MM.1S (cell line): Measurements from ENCODE around the gene SHANK1.

Experiments used
- DNase-seq: peaks from one replicate; pipeline ENCODE4 v3.0.0-alpha.2; 2015
- H2AFZ ChIP-seq: fragments of 300-600 bp; sonication (generic); 2 replicates; pipeline ENCODE4 v1.6.0; 2016; ENCODE audit warnings: antibody characterized with exemption, low read length
- H3F3A ChIP-seq: fragments of 300-600 bp; sonication (generic); 2 replicates; pipeline ENCODE4 v1.6.1; 2016; ENCODE audit warnings: mild to moderate bottlenecking, antibody characterized with exemption, low read length, moderate library complexity, mixed read lengths; ENCODE audit not compliant: insufficient read depth
- H3K27ac ChIP-seq: fragments of 300-600 bp; sonication (generic); 2 replicates; pipeline ENCODE4 v1.5.1; 2016; ENCODE audit warnings: mild to moderate bottlenecking, low read length
- H3K27me3 ChIP-seq: fragments of 300-600 bp; sonication (generic); replicated peaks from 2 replicates; pipeline ENCODE4 v1.6.0; 2016; ENCODE audit warnings: low read length; ENCODE audit not compliant: insufficient read depth
- H3K36me3 ChIP-seq: fragments of 300-600 bp; sonication (generic); replicated peaks from 2 replicates; pipeline ENCODE4 v1.6.1; 2016; ENCODE audit warnings: mild to moderate bottlenecking, low read length, mixed read lengths; ENCODE audit not compliant: insufficient read depth
- H3K4me1 ChIP-seq: fragments of 300-600 bp; sonication (generic); 2 replicates; pipeline ENCODE4 v1.6.1; 2016; ENCODE audit warnings: low read length, mixed read lengths
- H3K4me2 ChIP-seq: fragments of 300-600 bp; sonication (generic); 2 replicates; pipeline ENCODE4 v1.6.0; 2016; ENCODE audit warnings: low read depth, low read length
- H3K4me3 ChIP-seq: fragments of 300-600 bp; sonication (generic); 2 replicates; pipeline ENCODE4 v1.5.1; 2016; ENCODE audit warnings: low read length, mixed read lengths
- H3K79me2 ChIP-seq: fragments of 300-600 bp; sonication (generic); 2 replicates; pipeline ENCODE4 v1.6.1; 2016; ENCODE audit warnings: mixed run types, low read length, mixed read lengths
- H3K9ac ChIP-seq: fragments of 300-600 bp; sonication (generic); 2 replicates; pipeline ENCODE4 v1.6.1; 2016; ENCODE audit warnings: low read length, mixed read lengths
- H3K9me2 ChIP-seq: fragments of 300-600 bp; sonication (generic); replicated peaks from 2 replicates; pipeline ENCODE4 v1.6.1; 2016; ENCODE audit warnings: mild to moderate bottlenecking, low read length, mixed read lengths; ENCODE audit not compliant: insufficient read depth
- H3K9me3 ChIP-seq: fragments of 300-600 bp; sonication (generic); replicated peaks from 2 replicates; pipeline ENCODE4 v1.6.1; 2016; ENCODE audit warnings: mild to moderate bottlenecking, low read length, mixed read lengths; ENCODE audit not compliant: insufficient read depth
- H4K20me1 ChIP-seq: fragments of 300-600 bp; sonication (generic); 2 replicates; pipeline ENCODE4 v1.6.1; 2016; ENCODE audit warnings: mild to moderate bottlenecking, low read length, moderate library complexity, mixed read lengths; ENCODE audit not compliant: insufficient read depth
- EZH2 ChIP-seq: fragments of 300-600 bp; sonication (generic); optimal IDR thresholded peaks from 2 replicates; pipeline ENCODE3; 2017; ENCODE audit warnings: low read depth, mild to moderate bottlenecking, antibody characterized with exemption, low read length, mixed read lengths
- EZH2phosphoT487 ChIP-seq: fragments of 300-600 bp; sonication (generic); IDR thresholded peaks from 2 replicates; pipeline ENCODE4 v1.6.1; 2018; ENCODE audit warnings: antibody characterized with exemption, low read length
- TF ChIP-seq, protein P1 (sequence below): fragments of 300-600 bp; sonication (generic); IDR thresholded peaks from 2 replicates; pipeline ENCODE4 v1.5.1; 2016; ENCODE audit warnings: antibody characterized with exemption, low read length, mixed read lengths

Gene SHANK1

DNA sequence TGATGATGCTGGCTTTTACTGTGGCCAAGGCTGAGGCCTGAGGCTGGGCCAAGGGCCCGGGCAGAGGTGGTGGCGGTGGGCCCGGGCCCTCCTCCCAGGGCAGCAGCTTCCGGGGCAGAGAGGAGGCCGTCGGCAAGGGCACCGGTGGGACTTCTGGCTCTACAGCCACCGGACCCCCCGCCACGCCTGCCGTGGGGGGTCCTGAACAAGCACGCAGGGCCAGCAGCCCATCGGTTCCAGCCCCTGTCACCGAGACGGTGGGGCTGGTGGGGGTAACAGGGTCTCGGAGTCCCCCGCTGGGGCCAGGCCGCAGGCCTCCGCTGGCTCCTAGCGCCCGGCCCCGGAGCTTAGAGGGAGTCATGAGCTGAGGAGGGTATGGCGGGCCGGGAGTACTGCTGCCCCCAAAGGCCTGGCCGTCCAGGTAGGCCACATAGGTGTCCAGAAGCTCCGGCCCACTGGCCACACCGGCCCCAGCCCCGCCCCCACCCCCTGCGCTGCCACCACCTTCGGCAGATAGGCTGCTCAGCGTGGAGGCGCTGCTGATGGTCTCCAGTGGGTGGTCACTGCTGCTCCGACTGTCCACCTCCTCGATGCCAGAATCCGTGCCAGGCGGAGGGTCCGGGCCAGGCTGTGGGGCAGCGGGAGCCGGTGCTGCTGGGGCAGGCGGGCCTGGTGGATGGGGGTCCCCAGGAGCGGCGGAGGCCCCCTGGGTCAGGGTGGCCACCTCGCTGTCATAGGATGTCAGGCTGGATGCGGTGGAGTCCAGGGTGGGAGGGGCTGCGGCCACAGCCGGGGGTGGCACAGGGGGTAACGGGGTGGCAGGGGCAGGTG is 53.0 kb downstream of the SHANK1 start:
- Histone ChIP-seq H3K4me2 (peak overlapping the region; percentile 41; the same call in 1 of the 2 replicates), H4K20me1 (no peaks in the 10 kb centered on the region), H3K79me2 (no peaks in the 10 kb centered on the region), H3K9me2 (no peaks in the 10 kb centered on the region), H3K27ac (no peak overlapping the region), H3K9me3 (no peaks in the 10 kb centered on the region), H2AFZ (peak overlapping the region; percentile 43; the same call in 1 of the 2 replicates), H3F3A (no peaks in the 10 kb centered on the region), H3K36me3 (no peaks in the 10 kb centered on the region), H3K9ac (no peak overlapping the region), H3K4me3 (peak overlapping the region; percentile 28; the same call in 1 of the 2 replicates), H3K27me3 (peaks cover 51% of the 10 kb centered on the region), H3K4me1 (no peaks in the 10 kb centered on the region)
- TF ChIP-seq EZH2phosphoT487 = no peak
- TF ChIP-seq, protein P1, sequence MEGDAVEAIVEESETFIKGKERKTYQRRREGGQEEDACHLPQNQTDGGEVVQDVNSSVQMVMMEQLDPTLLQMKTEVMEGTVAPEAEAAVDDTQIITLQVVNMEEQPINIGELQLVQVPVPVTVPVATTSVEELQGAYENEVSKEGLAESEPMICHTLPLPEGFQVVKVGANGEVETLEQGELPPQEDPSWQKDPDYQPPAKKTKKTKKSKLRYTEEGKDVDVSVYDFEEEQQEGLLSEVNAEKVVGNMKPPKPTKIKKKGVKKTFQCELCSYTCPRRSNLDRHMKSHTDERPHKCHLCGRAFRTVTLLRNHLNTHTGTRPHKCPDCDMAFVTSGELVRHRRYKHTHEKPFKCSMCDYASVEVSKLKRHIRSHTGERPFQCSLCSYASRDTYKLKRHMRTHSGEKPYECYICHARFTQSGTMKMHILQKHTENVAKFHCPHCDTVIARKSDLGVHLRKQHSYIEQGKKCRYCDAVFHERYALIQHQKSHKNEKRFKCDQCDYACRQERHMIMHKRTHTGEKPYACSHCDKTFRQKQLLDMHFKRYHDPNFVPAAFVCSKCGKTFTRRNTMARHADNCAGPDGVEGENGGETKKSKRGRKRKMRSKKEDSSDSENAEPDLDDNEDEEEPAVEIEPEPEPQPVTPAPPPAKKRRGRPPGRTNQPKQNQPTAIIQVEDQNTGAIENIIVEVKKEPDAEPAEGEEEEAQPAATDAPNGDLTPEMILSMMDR = no peak
- TF ChIP-seq EZH2 = no peak
- DNase-seq = no peak

DNA sequence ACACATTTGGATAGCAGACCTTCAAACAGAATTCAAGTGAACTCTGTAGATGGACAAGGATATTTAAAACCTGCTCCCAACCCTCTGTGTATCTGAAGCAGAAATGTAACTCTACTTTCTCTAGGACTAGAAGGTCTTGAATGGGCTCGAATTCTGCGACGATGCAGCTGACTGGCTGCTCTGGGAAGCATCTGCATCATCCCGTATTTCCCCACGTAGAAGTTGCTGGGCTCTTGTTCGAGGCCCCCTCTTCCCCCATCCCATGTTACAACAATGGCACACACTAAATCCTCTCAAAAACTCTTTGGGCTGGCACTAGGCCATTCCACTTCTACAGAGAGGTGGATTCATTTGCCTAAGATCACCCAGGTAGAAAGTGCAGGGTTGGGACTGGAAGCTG is 55.4 kb downstream of the SHANK1 start:
- Histone ChIP-seq H3K27ac (no peak overlapping the region), H3K79me2 (no peaks in the 10 kb centered on the region)
- TF ChIP-seq, protein P1 = no peak
- TF ChIP-seq EZH2 (no peak), EZH2phosphoT487 (no peak)

DNA sequence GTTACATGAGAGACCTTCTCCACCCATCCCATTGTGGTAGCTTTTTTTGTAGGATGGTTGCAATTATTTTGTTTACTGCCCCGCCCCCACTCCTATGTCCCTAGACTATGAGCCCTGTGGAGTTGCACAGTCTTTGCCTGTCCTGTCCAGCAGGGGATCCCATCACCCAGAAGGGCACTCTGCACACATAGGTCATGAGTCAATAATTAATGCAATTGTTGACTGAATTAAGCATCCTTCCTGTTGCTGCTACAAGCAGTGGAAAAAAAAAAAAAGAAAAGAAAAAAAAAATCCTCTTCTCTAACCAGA is 56.2 kb downstream of the SHANK1 start:
- DNase-seq = no peak
- Histone ChIP-seq H3F3A (no peaks in the 10 kb centered on the region), H3K4me1 (no peaks in the 10 kb centered on the region), H3K9ac (no peak overlapping the region), H4K20me1 (no peaks in the 10 kb centered on the region), H3K4me2 (no peak overlapping the region), H3K9me2 (no peaks in the 10 kb centered on the region), H3K79me2 (no peaks in the 10 kb centered on the region), H2AFZ (no peak overlapping the region), H3K4me3 (no peak overlapping the region), H3K27me3 (peaks cover 42% of the 10 kb centered on the region), H3K9me3 (no peaks in the 10 kb centered on the region), H3K27ac (no peak overlapping the region), H3K36me3 (no peaks in the 10 kb centered on the region)
- TF ChIP-seq, protein P1 = peak; percentile 3; the same call in 1 of the 2 replicates
- TF ChIP-seq EZH2 = no peak
- no peak for TF ChIP-seq EZH2phosphoT487

More for the DNA sequence above, 55.4 kb downstream of the SHANK1 start:
- Histone ChIP-seq H3K36me3 (no peaks in the 10 kb centered on the region), H3K9ac (no peak overlapping the region), H2AFZ (no peak overlapping the region), H3K4me1 (no peaks in the 10 kb centered on the region), H4K20me1 (no peaks in the 10 kb centered on the region), H3K9me3 (no peaks in the 10 kb centered on the region), H3K9me2 (no peaks in the 10 kb centered on the region), H3K4me2 (no peak overlapping the region), H3F3A (no peaks in the 10 kb centered on the region), H3K4me3 (no peak overlapping the region), H3K27me3 (peaks cover 42% of the 10 kb centered on the region)
- no peak for DNase-seq
